H9 (cell line): ENCODE data around the gene NEK6. TPM values are rescaled to one million over a fixed set of nuclear protein-coding genes. Genes with fewer than 3 reads are reported as not detected.
A peak's percentile ranks its signal among the peaks of the same experiment; 100 is the strongest.

Experiments
- DNase-seq: peaks from one replicate; pipeline ENCODE4 v3.0.0-alpha.2; 2017
- H2AFZ ChIP-seq: one replicate; pipeline ENCODE4 v1.6.1; 2013; ENCODE audit warnings: mild to moderate bottlenecking, low read length, control low read depth, moderate library complexity
- H2AK5ac ChIP-seq: 2 replicates; pipeline ENCODE4 v1.6.1; 2013; ENCODE audit warnings: low read length, control low read depth, mixed read lengths; ENCODE audit not compliant: insufficient read length
- H2BK120ac ChIP-seq: one replicate; pipeline ENCODE4 v1.6.1; 2013; ENCODE audit warnings: low read depth, mild to moderate bottlenecking, low read length, control low read depth, inconsistent platforms; ENCODE audit not compliant: poor library complexity, severe bottlenecking
- H2BK12ac ChIP-seq: 2 replicates; pipeline ENCODE4 v1.6.1; 2013; ENCODE audit warnings: low read length, control low read depth, mixed read lengths, low read depth; ENCODE audit not compliant: insufficient read length
- H2BK15ac ChIP-seq: 2 replicates; pipeline ENCODE4 v1.6.1; 2013; ENCODE audit warnings: low read depth, low read length, control low read depth
- H2BK20ac ChIP-seq: one replicate; pipeline ENCODE4 v1.6.1; 2013; ENCODE audit warnings: low read depth, mild to moderate bottlenecking, low read length, control low read depth, inconsistent platforms; ENCODE audit not compliant: poor library complexity, severe bottlenecking
- H2BK5ac ChIP-seq: 2 replicates; pipeline ENCODE4 v1.6.1; 2013; ENCODE audit warnings: low read length, control low read depth, mixed read lengths; ENCODE audit not compliant: insufficient read length
- H3K14ac ChIP-seq: 2 replicates; pipeline ENCODE4 v1.6.1; 2013; ENCODE audit warnings: low read length, control low read depth; ENCODE audit not compliant: insufficient read depth
- H3K18ac ChIP-seq: 2 replicates; pipeline ENCODE4 v1.6.1; 2013; ENCODE audit warnings: low read depth, mild to moderate bottlenecking, mixed read lengths, low read length, control low read depth; ENCODE audit not compliant: insufficient read length
- H3K23ac ChIP-seq: 2 replicates; pipeline ENCODE4 v1.6.1; 2013; ENCODE audit warnings: low read length, control low read depth, mixed read lengths, low read depth; ENCODE audit not compliant: insufficient read length
- H3K23me2 ChIP-seq: 2 replicates; pipeline ENCODE4 v1.6.1; 2013; ENCODE audit warnings: low read depth, mild to moderate bottlenecking, mixed read lengths, low read length, control low read depth; ENCODE audit not compliant: insufficient read length, poor library complexity, severe bottlenecking
- H3K27ac ChIP-seq: 2 replicates; pipeline ENCODE4 v1.5.1; 2013; ENCODE audit warnings: low read length, control low read depth, mixed read lengths, low read depth; ENCODE audit not compliant: insufficient read length
- H3K27me3 ChIP-seq: 2 replicates; pipeline ENCODE4 v1.6.1; 2013; ENCODE audit warnings: low read length, control low read depth, inconsistent platforms; ENCODE audit not compliant: insufficient read depth
- H3K4ac ChIP-seq: 2 replicates; pipeline ENCODE4 v1.6.1; 2013; ENCODE audit warnings: low read depth, mild to moderate bottlenecking, control low read depth, inconsistent platforms, low read length, moderate library complexity
- H3K4me1 ChIP-seq: 2 replicates; pipeline ENCODE4 v1.6.1; 2013; ENCODE audit warnings: low read length, control low read depth, inconsistent platforms; ENCODE audit not compliant: insufficient read depth
- H3K4me2 ChIP-seq: 2 replicates; pipeline ENCODE4 v1.6.1; 2013; ENCODE audit warnings: low read length, control low read depth, mixed read lengths; ENCODE audit not compliant: insufficient read length, insufficient read depth
- H3K56ac ChIP-seq: 2 replicates; pipeline ENCODE4 v1.6.1; 2013; ENCODE audit warnings: low read depth, mild to moderate bottlenecking, mixed read lengths, low read length, control low read depth; ENCODE audit not compliant: insufficient read length
- H3K79me1 ChIP-seq: 2 replicates; pipeline ENCODE4 v1.6.1; 2013; ENCODE audit warnings: low read depth, mild to moderate bottlenecking, moderate library complexity, low read length, control low read depth, inconsistent platforms; ENCODE audit not compliant: insufficient read depth, poor library complexity, severe bottlenecking
- H3K79me2 ChIP-seq: 2 replicates; pipeline ENCODE4 v1.6.1; 2013; ENCODE audit warnings: low read length, control low read depth, inconsistent platforms; ENCODE audit not compliant: insufficient read depth
- H3K9ac ChIP-seq: 2 replicates; pipeline ENCODE4 v1.6.1; 2013; ENCODE audit warnings: low read length, control low read depth, mixed read lengths; ENCODE audit not compliant: insufficient read length; ENCODE audit errors: extremely low read depth
- H3K9me3 ChIP-seq: one replicate; pipeline ENCODE4 v1.6.1; 2013; ENCODE audit warnings: low read depth, low read length, inconsistent platforms; ENCODE audit not compliant: control insufficient read depth
- H3T11ph ChIP-seq: one replicate; pipeline ENCODE4 v1.6.1; 2013; ENCODE audit warnings: mild to moderate bottlenecking, low read length, control low read depth, inconsistent platforms
- H4K20me1 ChIP-seq: one replicate; pipeline ENCODE4 v1.6.1; 2013; ENCODE audit not compliant: control insufficient read depth, insufficient read length, insufficient read depth
- H4K5ac ChIP-seq: 2 replicates; pipeline ENCODE4 v1.6.1; 2013; ENCODE audit warnings: low read depth, mild to moderate bottlenecking, mixed read lengths, low read length, control low read depth; ENCODE audit not compliant: insufficient read length
- H4K8ac ChIP-seq: replicated peaks from 2 replicates; pipeline ENCODE4 v1.6.1; 2013; ENCODE audit warnings: low read length, control low read depth, mixed read lengths, low read depth; ENCODE audit not compliant: insufficient read length
- H4K91ac ChIP-seq: 2 replicates; pipeline ENCODE4 v1.6.1; 2013; ENCODE audit warnings: low read depth, mild to moderate bottlenecking, moderate library complexity, mixed read lengths, low read length, control low read depth; ENCODE audit not compliant: insufficient read length
- H3K27ac Mint-ChIP-seq, 3 experiments: 2 replicates in 2 of 3; 3 replicates in 1 of 3; pipeline ENCODE4 v1.8.0; 2020 to 2021; ENCODE audit warnings: mixed read lengths in 3 of 3, mild to moderate bottlenecking in 1 of 3, moderate library complexity in 1 of 3
- H3K27me3 Mint-ChIP-seq: 2 replicates; pipeline ENCODE4 v1.8.0; 2021; ENCODE audit warnings: low read depth, mild to moderate bottlenecking, moderate library complexity, mixed read lengths
- H3K36me3 Mint-ChIP-seq, 3 experiments: 2 replicates in 2 of 3; 3 replicates in 1 of 3; pipeline ENCODE4 v1.8.0; 2020 to 2021; ENCODE audit warnings: low read depth in 3 of 3, mixed read lengths in 3 of 3; ENCODE audit not compliant: insufficient read depth in 1 of 3
- H3K4me1 Mint-ChIP-seq, 2 experiments: 2 replicates each; pipeline ENCODE4 v1.8.0; 2020; ENCODE audit warnings: mixed read lengths in 2 of 2
- H3K4me3 Mint-ChIP-seq, 2 experiments: 2 replicates in 1 of 2; 3 replicates in 1 of 2; pipeline ENCODE4 v1.8.0; 2020 to 2021; ENCODE audit warnings: mild to moderate bottlenecking in 2 of 2, mixed read lengths in 2 of 2, moderate library complexity in 1 of 2
- H3K9me3 Mint-ChIP-seq, 2 experiments: 2 replicates in 1 of 2; 3 replicates in 1 of 2; pipeline ENCODE4 v1.8.0; 2020; ENCODE audit warnings: mild to moderate bottlenecking in 2 of 2, mixed read lengths in 2 of 2, moderate library complexity in 1 of 2
- WGBS: extraction: QIAGEN DNeasy Blood & Tissue Kit; methylation state at CpG from one replicate; pipeline ENCODE4 v1.1.7; 2013; ENCODE audit warnings: missing lambda C conversion rate, low lambda C conversion rate, mixed read lengths; ENCODE audit not compliant: insufficient read length; ENCODE audit errors: extremely low coverage; 5-methylcytosine and 5-hydroxymethylcytosine counted together
- total RNA-seq: library from RNA; stranded (reverse); gene quantifications from 2 replicates; pipeline ENCODE4 v1.2.1, GENCODE V29; 2021
- TF ChIP-seq, protein P1 (sequence below): fragments of 200-600 bp; sonication (generic); conservative IDR thresholded peaks from 3 replicates; pipeline ENCODE4 v1.8.0; 2021; ENCODE audit warnings: antibody characterized with exemption, mild to moderate bottlenecking

Gene NEK6
- total RNA-seq, 1 experiment from 2014 or later, result 14.3 TPM

DNA sequence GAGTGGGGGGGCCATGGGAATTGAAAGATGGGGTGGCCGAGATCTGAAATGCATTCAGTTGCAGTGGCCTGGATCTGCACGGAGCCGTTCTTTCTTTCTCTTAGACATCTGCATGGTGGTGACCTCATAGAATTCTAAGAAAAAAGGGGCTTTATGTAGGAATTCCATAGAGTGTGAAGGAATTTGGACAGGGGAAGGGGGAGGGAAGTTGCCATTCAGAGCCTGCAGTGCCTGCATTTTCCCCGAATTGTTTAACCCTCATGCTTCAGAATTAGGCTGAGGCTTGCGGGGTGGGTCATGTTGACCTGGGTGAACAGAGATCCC, 4.9 kb downstream of the NEK6 start:
- Histone ChIP-seq H2BK20ac (no peak overlapping the region), H3K18ac (no peak overlapping the region), H3K79me2 (peaks cover 2% of the 10 kb centered on the region; the same call in 1 of the 2 replicates), H3K27ac (no peak overlapping the region), H3K79me1 (no peaks in the 10 kb centered on the region), H3K56ac (no peak overlapping the region), H3K23ac (no peak overlapping the region), H4K5ac (no peak overlapping the region), H2BK15ac (no peak overlapping the region), H3K14ac (no peak overlapping the region), H3K9ac (no peak overlapping the region), H4K91ac (no peak overlapping the region), H3K23me2 (peaks cover 14% of the 10 kb centered on the region), H3T11ph (no peak overlapping the region), H3K4me2 (no peak overlapping the region), H2BK12ac (no peak overlapping the region), H2AFZ (no peak overlapping the region), H4K8ac (no peak overlapping the region), H2BK5ac (no peak overlapping the region), H4K20me1 (peaks cover 2% of the 10 kb centered on the region), H3K27me3 (no peaks in the 10 kb centered on the region), H2BK120ac (no peak overlapping the region), H3K4ac (no peak overlapping the region), H3K4me1 (peaks cover 11% of the 10 kb centered on the region), H2AK5ac (no peak overlapping the region), H3K9me3 (no peaks in the 10 kb centered on the region)
- Mint-ChIP-seq H3K4me1 (peaks cover 49 to 51% of the 10 kb centered on the region in 2 experiments), H3K4me3 (no peak overlapping the region), H3K36me3 (no peaks in the 10 kb centered on the region), H3K27me3 (peaks cover 2% of the 10 kb centered on the region), H3K27ac (peak overlapping the region in 2 of 3 experiments; percentile 49 to 52; a peak in 2 of 7 replicates), H3K9me3 (no peaks in the 10 kb centered on the region)
- DNase-seq, result no peak
- no CpG with 5 or more reads among the region's 5 CpGs for WGBS
- TF ChIP-seq, protein P1, sequence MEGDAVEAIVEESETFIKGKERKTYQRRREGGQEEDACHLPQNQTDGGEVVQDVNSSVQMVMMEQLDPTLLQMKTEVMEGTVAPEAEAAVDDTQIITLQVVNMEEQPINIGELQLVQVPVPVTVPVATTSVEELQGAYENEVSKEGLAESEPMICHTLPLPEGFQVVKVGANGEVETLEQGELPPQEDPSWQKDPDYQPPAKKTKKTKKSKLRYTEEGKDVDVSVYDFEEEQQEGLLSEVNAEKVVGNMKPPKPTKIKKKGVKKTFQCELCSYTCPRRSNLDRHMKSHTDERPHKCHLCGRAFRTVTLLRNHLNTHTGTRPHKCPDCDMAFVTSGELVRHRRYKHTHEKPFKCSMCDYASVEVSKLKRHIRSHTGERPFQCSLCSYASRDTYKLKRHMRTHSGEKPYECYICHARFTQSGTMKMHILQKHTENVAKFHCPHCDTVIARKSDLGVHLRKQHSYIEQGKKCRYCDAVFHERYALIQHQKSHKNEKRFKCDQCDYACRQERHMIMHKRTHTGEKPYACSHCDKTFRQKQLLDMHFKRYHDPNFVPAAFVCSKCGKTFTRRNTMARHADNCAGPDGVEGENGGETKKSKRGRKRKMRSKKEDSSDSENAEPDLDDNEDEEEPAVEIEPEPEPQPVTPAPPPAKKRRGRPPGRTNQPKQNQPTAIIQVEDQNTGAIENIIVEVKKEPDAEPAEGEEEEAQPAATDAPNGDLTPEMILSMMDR, result no peak
